ENCODE data around the gene FBXO17.
"Not testable (repeated sequence)": the region's sequence is repeated elsewhere in the genome, so short reads cannot be mapped to it uniquely, and the experiment has no call there.

DNA sequence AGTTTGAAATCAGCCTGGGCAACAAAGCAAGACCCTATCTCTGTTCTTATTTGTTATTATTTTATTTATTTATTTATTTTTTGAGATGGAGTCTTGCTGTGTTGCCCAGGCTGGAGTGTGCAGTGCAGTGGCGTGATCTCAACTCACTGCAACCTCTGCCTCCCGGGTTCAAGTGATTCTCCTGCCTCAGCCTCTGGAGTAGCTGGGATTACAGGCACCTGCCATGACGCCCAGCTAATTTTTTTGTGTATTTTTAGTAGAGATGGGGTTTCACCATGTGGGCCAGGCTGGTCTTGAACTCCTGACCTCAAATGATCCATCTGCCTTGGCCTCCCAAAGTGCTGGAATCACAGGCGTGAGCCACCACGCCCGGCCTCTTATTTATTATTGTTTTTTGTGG is 12.2 kb upstream of the FBXO17 start:
- TF ChIP-seq, protein P1, sequence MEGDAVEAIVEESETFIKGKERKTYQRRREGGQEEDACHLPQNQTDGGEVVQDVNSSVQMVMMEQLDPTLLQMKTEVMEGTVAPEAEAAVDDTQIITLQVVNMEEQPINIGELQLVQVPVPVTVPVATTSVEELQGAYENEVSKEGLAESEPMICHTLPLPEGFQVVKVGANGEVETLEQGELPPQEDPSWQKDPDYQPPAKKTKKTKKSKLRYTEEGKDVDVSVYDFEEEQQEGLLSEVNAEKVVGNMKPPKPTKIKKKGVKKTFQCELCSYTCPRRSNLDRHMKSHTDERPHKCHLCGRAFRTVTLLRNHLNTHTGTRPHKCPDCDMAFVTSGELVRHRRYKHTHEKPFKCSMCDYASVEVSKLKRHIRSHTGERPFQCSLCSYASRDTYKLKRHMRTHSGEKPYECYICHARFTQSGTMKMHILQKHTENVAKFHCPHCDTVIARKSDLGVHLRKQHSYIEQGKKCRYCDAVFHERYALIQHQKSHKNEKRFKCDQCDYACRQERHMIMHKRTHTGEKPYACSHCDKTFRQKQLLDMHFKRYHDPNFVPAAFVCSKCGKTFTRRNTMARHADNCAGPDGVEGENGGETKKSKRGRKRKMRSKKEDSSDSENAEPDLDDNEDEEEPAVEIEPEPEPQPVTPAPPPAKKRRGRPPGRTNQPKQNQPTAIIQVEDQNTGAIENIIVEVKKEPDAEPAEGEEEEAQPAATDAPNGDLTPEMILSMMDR (IDR thresholded peaks at IDR 0.05), result not testable (repeated sequence)
- TF ChIP-seq EP300, POLR2A (IDR thresholded peaks at IDR 0.05): not testable (repeated sequence)
